ENCODE measurements around the gene AP1S1.

The AP1S1 gene

DNA sequence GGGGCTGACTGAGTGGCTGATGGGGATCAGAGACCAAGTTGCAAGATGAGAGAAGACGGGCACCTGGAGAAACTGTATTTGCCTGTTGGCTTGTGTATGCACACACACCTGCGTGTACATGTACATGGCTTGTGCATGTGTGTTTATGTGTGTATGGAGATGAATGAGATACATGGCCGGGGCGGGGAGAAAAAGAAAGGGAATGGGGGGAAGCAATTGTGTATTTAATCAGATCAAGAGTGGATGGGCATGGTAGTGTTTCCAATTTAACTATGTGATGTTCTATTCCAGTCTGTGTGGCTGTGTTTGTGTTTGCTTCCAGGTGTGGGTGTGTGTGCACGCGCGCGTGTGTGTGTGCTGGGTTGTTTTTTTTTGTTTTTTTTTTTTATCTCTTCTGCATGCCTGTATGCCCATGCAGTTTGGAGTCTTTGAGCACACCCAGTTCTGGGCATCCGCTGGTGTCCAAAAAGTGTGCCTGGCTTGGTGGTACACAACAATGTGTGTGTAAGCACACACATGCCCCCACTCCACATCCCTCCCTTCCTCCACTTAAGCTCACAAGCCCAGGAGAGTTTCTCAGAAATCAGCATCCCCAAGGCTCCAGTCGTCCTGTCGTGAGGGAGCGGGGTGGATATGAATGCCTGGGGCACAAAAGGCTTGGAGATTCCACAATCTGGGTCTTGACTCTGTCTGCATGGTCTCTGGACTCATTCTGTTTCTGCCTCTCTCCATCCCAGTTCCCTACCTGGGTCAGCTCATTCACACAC is 13.6 kb downstream of the AP1S1 start:
- Histone ChIP-seq H3K27me3 (ENCODE audit: control insufficient read depth, low read length) (peaks cover 69% of the 10 kb centered on the region), H3K79me2 (ENCODE audit: control insufficient read depth, low read length) (peaks cover 12% of the 10 kb centered on the region), H3K9me2 (replicated peaks; ENCODE audit: control insufficient read depth, low read length) (no peaks in the 10 kb centered on the region), H4K20me1 (ENCODE audit: control insufficient read depth, insufficient read depth, low read depth, low read length) (peaks cover 35% of the 10 kb centered on the region), H3K27ac (ENCODE audit: low read depth, low read length) (no peak overlapping the region), H3K4me3 (ENCODE audit: low read length) (no peak overlapping the region), H3K4me2 (ENCODE audit: low read length) (no peak overlapping the region), H3K9me3 (ENCODE audit: control insufficient read depth, insufficient read depth, low read length) (no peaks in the 10 kb centered on the region), H3K36me3 (ENCODE audit: control insufficient read depth, low read length) (no peaks in the 10 kb centered on the region), H3K4me1 (ENCODE audit: control insufficient read depth, low read length) (peaks cover 58% of the 10 kb centered on the region), H3F3A (ENCODE audit: control insufficient read depth, insufficient read depth) (peaks cover 7% of the 10 kb centered on the region; the same call in 1 of the 2 replicates)
- TF ChIP-seq EZH2phosphoT487 (IDR thresholded peaks at IDR 0.05; ENCODE audit: borderline replicate concordance, low read length) = no peak
- TF ChIP-seq, protein P1, sequence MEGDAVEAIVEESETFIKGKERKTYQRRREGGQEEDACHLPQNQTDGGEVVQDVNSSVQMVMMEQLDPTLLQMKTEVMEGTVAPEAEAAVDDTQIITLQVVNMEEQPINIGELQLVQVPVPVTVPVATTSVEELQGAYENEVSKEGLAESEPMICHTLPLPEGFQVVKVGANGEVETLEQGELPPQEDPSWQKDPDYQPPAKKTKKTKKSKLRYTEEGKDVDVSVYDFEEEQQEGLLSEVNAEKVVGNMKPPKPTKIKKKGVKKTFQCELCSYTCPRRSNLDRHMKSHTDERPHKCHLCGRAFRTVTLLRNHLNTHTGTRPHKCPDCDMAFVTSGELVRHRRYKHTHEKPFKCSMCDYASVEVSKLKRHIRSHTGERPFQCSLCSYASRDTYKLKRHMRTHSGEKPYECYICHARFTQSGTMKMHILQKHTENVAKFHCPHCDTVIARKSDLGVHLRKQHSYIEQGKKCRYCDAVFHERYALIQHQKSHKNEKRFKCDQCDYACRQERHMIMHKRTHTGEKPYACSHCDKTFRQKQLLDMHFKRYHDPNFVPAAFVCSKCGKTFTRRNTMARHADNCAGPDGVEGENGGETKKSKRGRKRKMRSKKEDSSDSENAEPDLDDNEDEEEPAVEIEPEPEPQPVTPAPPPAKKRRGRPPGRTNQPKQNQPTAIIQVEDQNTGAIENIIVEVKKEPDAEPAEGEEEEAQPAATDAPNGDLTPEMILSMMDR (IDR thresholded peaks at IDR 0.05; ENCODE audit: low read depth, low read length, poor library complexity, severe bottlenecking) = no peak

DNA sequence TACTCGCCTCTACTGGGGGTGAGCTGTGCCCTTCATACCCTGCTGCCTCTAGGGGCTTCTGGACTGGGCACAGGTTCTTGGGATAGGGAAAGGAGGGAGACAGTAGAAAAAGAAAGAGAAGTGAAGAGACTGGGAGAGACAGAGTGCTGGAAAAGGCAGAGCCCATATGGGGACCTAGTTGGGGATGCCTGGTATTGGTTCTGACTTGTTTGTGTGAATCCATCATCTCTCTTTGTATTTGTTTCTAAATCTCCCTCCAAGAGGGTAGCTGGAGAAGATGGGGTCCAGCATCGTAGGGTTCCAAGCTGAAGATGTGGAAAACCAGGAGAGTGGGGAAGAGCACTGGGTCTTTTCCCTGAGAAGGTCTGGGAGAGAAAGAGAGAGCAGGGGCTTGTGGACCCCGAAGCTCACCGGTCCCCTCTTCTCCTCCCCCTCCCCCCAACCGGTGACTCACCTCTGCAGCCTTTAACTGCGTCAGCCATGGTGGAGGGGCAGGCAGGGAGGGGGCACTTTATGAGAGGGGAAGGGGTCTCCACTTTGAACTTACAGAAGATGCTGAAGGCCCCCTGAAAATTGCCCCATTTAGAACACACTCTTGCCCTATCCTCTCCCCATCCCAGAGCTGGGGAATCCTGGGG is 14.3 kb downstream of the AP1S1 start:
- Histone ChIP-seq H3F3A (ENCODE audit: control insufficient read depth, insufficient read depth) (peaks cover 7% of the 10 kb centered on the region; the same call in 1 of the 2 replicates), H4K20me1 (ENCODE audit: control insufficient read depth, insufficient read depth, low read depth, low read length) (peaks cover 35% of the 10 kb centered on the region), H3K4me3 (ENCODE audit: low read length) (no peak overlapping the region), H3K4me2 (ENCODE audit: low read length) (no peak overlapping the region), H3K27ac (ENCODE audit: low read depth, low read length) (no peak overlapping the region), H3K9me3 (ENCODE audit: control insufficient read depth, insufficient read depth, low read length) (no peaks in the 10 kb centered on the region), H3K36me3 (ENCODE audit: control insufficient read depth, low read length) (no peaks in the 10 kb centered on the region), H3K9me2 (replicated peaks; ENCODE audit: control insufficient read depth, low read length) (no peaks in the 10 kb centered on the region), H3K4me1 (ENCODE audit: control insufficient read depth, low read length) (peaks cover 56% of the 10 kb centered on the region), H3K27me3 (ENCODE audit: control insufficient read depth, low read length) (peaks cover 73% of the 10 kb centered on the region), H3K79me2 (ENCODE audit: control insufficient read depth, low read length) (peaks cover 12% of the 10 kb centered on the region)
- TF ChIP-seq EZH2phosphoT487 (IDR thresholded peaks at IDR 0.05; ENCODE audit: borderline replicate concordance, low read length) = no peak
- TF ChIP-seq, protein P1 (IDR thresholded peaks at IDR 0.05; ENCODE audit: low read depth, low read length, poor library complexity, severe bottlenecking) = no peak

DNA sequence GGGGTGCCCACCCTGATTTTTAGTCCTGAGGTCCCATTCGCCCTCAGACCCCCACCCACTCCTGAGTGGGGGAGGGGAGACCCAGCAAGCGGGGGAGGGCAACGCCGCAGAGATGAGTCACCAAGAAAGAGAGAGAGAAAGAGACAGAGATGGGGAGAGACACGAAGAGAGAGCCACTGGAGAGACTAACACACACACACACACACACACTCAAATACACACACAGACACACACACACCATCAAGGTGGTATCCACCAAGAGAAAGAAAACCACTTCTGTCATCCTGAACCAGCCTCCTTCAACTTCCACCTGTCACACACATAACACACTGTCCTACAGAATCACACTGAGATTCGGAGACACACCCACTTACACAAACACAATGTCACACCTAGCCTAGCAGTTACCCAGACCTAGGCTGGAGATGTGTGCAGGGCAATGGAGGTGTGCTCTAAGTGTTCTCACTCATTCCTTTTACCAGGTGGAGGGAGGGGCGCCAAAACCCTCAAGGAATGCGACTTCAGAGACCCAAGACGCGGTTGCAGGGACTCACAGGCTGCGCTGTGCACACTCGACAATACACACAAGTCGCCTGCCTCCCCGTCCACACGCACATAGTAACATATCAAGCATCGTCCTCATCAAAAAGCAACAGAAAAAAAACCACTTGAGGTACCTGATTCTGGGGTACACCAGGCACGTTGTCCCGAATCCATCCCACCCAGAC is 15.0 kb downstream of the AP1S1 start:
- H3K27me3 ChIP-seq (ENCODE audit: control insufficient read depth, low read length) = peaks cover 75% of the 10 kb centered on the region
- no peak for TF ChIP-seq EZH2phosphoT487 (IDR thresholded peaks at IDR 0.05; ENCODE audit: borderline replicate concordance, low read length)
- TF ChIP-seq, protein P1 (IDR thresholded peaks at IDR 0.05; ENCODE audit: low read depth, low read length, poor library complexity, severe bottlenecking) = no peak
- H3K79me2 ChIP-seq (ENCODE audit: control insufficient read depth, low read length) = peaks cover 6% of the 10 kb centered on the region
- H3K27ac ChIP-seq (ENCODE audit: low read depth, low read length) = no peak overlapping the region
- H3K4me2 ChIP-seq (ENCODE audit: low read length) = peak overlapping the region; percentile 9; the same call in 1 of the 2 replicates
- H3K9me2 ChIP-seq (replicated peaks; ENCODE audit: control insufficient read depth, low read length) = no peaks in the 10 kb centered on the region
- H3K4me1 ChIP-seq (ENCODE audit: control insufficient read depth, low read length) = peaks cover 55% of the 10 kb centered on the region
- H3K9me3 ChIP-seq (ENCODE audit: control insufficient read depth, insufficient read depth, low read length) = no peaks in the 10 kb centered on the region
- H3K4me3 ChIP-seq (ENCODE audit: low read length) = no peak overlapping the region
- peaks cover 7% of the 10 kb centered on the region; the same call in 1 of the 2 replicates for H3F3A ChIP-seq (ENCODE audit: control insufficient read depth, insufficient read depth)
- H3K36me3 ChIP-seq (ENCODE audit: control insufficient read depth, low read length) = no peaks in the 10 kb centered on the region
- peaks cover 34% of the 10 kb centered on the region for H4K20me1 ChIP-seq (ENCODE audit: control insufficient read depth, insufficient read depth, low read depth, low read length)

All from DOHH2 (cell line).